Right lobe of liver (tissue), 6 donors: ENCODE data around the gene SCYGR4. TPM values are rescaled to one million over a fixed set of nuclear protein-coding genes. Genes with fewer than 3 reads are reported as not detected.

ENCODE experiments used
- ATAC-seq, 4 donors: fragments of 200-7000 bp; cut with Tn5 transposase; one replicate each; pipeline ENCODE4 v1.9.1; 2020; ENCODE audit warnings: mild to moderate bottlenecking in 4 of 4, moderate library complexity in 4 of 4
- DNase-seq, 3 donors: peaks; one replicate each; pipeline ENCODE4 v3.0.0-alpha.2; 2020
- H3K27ac ChIP-seq, 3 donors: fragments of 200-600 bp; one replicate each; pipeline ENCODE4 v1.8.0; 2022
- H3K27me3 ChIP-seq, 2 donors: fragments of 200-600 bp; one replicate each; pipeline ENCODE4 v1.8.0; 2022
- H3K36me3 ChIP-seq, 4 donors: fragments of 200-600 bp; sonication (generic) in 1 of 4; one replicate each; pipeline versions ENCODE4 v1.5.1 to v1.8.0; 2017 to 2022; ENCODE audit warnings: control low read depth in 1 of 4
- H3K4me1 ChIP-seq, 4 donors: fragments of 200-600 bp; sonication (generic) in 1 of 4; one replicate each; pipeline versions ENCODE4 v1.5.1 to v1.8.0; 2017 to 2022; ENCODE audit warnings: control low read depth in 1 of 4
- H3K4me3 ChIP-seq, 3 donors: fragments of 200-600 bp; one replicate each; pipeline ENCODE4 v1.8.0; 2022
- H3K9me3 ChIP-seq, 4 donors: fragments of 200-600 bp; sonication (generic) in 1 of 4; one replicate each; pipeline versions ENCODE4 v1.5.1 to v1.8.0; 2017 to 2022; ENCODE audit warnings: control low read depth in 1 of 4
- CTCF ChIP-seq, 4 donors: fragments of 200-600 bp in 3 of 4; fragments of 450-650 bp in 1 of 4; IDR thresholded peaks; one replicate each; pipeline versions ENCODE4 v1.5.1 to v1.8.0; 2016 to 2022; ENCODE audit warnings: antibody characterized with exemption in 4 of 4, mild to moderate bottlenecking in 2 of 4
- POLR2A ChIP-seq: fragments of 450-650 bp; IDR thresholded peaks from one replicate; pipeline ENCODE4 v1.6.1; 2017; ENCODE audit warnings: antibody characterized with exemption, mild to moderate bottlenecking
- whole genome bisulfite sequencing: methylation state at CpG from one replicate; pipeline ENCODE4 v1.1.6; 2018; ENCODE audit warnings: low coverage, low lambda C conversion rate; ENCODE audit not compliant: insufficient coverage; ENCODE audit errors: missing lambda C conversion rate; 5-methylcytosine and 5-hydroxymethylcytosine counted together
- intact Hi-C, 2 donors: fragments of 100-400 bp; cut with DNase I; formaldehyde crosslinking; loops; one replicate each; pipeline versions ENCODE4 v1.11.2 to v1.14.1; 2022
- total RNA-seq, 6 experiments: library from RNA; depleted of rRNA in 2 of 6; stranded (reverse); fragments of >200 nt in 2 of 6; fragmentation: NEBNext Ultra II Directional in 3 of 6; extraction: Animal tissue kit (Norgen Biotek cat#: 25700) in 3 of 6; gene quantifications; one replicate each; pipeline versions ENCODE4 v1.1.0 to v1.2.4, GENCODE V29; 2016 to 2023
- donor health status: DM: no; HTN: yes; CAD: no.
- donor health status: DM: no; HTN: no; CAD: no.
- donor health status: DM: no; HTN: no; CAD: no.
- donor health status: DM: no; HTN: yes; CAD: no.
- donor health status: DM: no; HTN: yes; CAD: no.

Gene SCYGR4
- total RNA-seq, 6 experiments from 2014 or later: not detected

GRCh38 chr2:227602358-227602757 is 14.9 kb upstream of the SCYGR4 start:
- TF ChIP-seq POLR2A (no peak), CTCF (IDR thresholded peaks at IDR 0.05) (no peak)
- ATAC-seq: no peak
- no peak for DNase-seq
- Histone ChIP-seq H3K9me3 (no peaks in the 10 kb centered on the region), H3K36me3 (no peaks in the 10 kb centered on the region), H3K4me3 (no peak overlapping the region), H3K27ac (no peak overlapping the region), H3K27me3 (no peaks in the 10 kb centered on the region), H3K4me1 (no peaks in the 10 kb centered on the region)
- intact Hi-C loops: no loop called here
- 57% methylated on average over 3 of the region's 3 CpGs for WGBS

GRCh38 chr2:227606476-227606875 is 10.8 kb upstream of the SCYGR4 start:
- intact Hi-C loops: no loop called here
- DNase-seq (peak in 1 of 3 donors; percentile 60), ATAC-seq (peak; percentile 38 to 86 (median 78))
- 36% methylated on average over 1 of the region's 1 CpG for WGBS
- no peaks in the 10 kb centered on the region for H3K4me1 ChIP-seq
- H3K27me3 ChIP-seq: no peaks in the 10 kb centered on the region
- no peaks in the 10 kb centered on the region for H3K9me3 ChIP-seq
- H3K36me3 ChIP-seq: no peaks in the 10 kb centered on the region
- H3K4me3 ChIP-seq: no peak overlapping the region
- TF ChIP-seq CTCF (IDR thresholded peaks at IDR 0.05) (no peak), POLR2A (no peak)
- H3K27ac ChIP-seq: peak overlapping the region in 1 of 3 donors; percentile 46

DNA sequence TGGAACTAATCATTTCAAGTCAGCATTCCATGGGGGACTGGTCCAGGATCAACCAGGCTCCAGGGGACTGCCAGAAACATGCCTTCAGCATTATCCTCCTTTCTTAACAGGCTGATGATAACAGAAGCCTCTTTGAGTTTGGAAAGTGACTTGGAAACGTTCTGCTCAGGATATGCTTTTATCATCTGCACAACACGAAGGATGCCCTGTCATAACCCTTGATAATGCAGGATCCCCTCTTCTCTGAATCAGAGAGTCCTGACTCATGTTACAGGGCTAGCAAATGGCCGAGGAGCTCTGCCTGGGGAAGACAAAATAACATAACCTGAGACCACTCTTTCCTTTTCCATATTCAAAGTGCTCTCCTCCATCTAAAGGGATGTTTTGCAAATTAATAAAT is 9.4 kb upstream of the SCYGR4 start:
- intact Hi-C loops: no loop called here
- Histone ChIP-seq H3K9me3 (no peaks in the 10 kb centered on the region), H3K4me1 (no peaks in the 10 kb centered on the region), H3K27ac (no peak overlapping the region), H3K36me3 (no peaks in the 10 kb centered on the region), H3K27me3 (no peaks in the 10 kb centered on the region), H3K4me3 (no peak overlapping the region)
- no peak for DNase-seq
- ATAC-seq: peak; percentile 22 to 63 (median 29)
- TF ChIP-seq CTCF (IDR thresholded peaks at IDR 0.05) (no peak), POLR2A (no peak)
- WGBS: 50% methylated on average over 3 of the region's 3 CpGs

GRCh38 chr2:227608561-227609338 is 8.5 kb upstream of the SCYGR4 start:
- DNase-seq (no peak), ATAC-seq (peak in 3 of 4 donors; percentile 34 to 43 (median 39))
- WGBS: 65% methylated on average over 7 of the region's 16 CpGs
- intact Hi-C loops: no loop called here
- Histone ChIP-seq H3K36me3 (no peaks in the 10 kb centered on the region), H3K27me3 (no peaks in the 10 kb centered on the region), H3K9me3 (no peaks in the 10 kb centered on the region), H3K4me3 (no peak overlapping the region), H3K27ac (no peak overlapping the region), H3K4me1 (no peaks in the 10 kb centered on the region)
- TF ChIP-seq CTCF (IDR thresholded peaks at IDR 0.05): no peak
- TF ChIP-seq POLR2A: no peak
